Heart left ventricle (tissue), 16 donors: ENCODE data around the gene ABO. TPM values are rescaled to one million over a fixed set of nuclear protein-coding genes. Genes with fewer than 3 reads are reported as not detected.

Source experiments
- ATAC-seq, 4 donors: fragments of 200-7000 bp; cut with Tn5 transposase; one replicate each; pipeline ENCODE4 v1.9.1; 2020 to 2022; ENCODE audit warnings: moderate library complexity in 4 of 4, mild to moderate bottlenecking in 3 of 4, moderate number of reproducible peaks in 1 of 4
- DNase-seq, 5 donors: peaks; one replicate each; pipeline ENCODE4 v3.0.0-alpha.2; 2020
- H3K27ac ChIP-seq, 12 donors: fragments of 200-600 bp; sonication (generic) in 4 of 12; one replicate each; pipeline versions ENCODE4 v1.5.0 to v1.8.0; 2016 to 2022; ENCODE audit warnings: mild to moderate bottlenecking in 2 of 12
- H3K27me3 ChIP-seq, 9 donors: fragments of 200-600 bp; sonication (generic) in 2 of 9; one replicate each; pipeline versions ENCODE4 v1.5.1 to v1.8.0; 2016 to 2022; ENCODE audit warnings: mild to moderate bottlenecking in 3 of 9
- H3K36me3 ChIP-seq, 9 donors: fragments of 200-600 bp; sonication (generic) in 2 of 9; one replicate each; pipeline versions ENCODE4 v1.5.0 to v1.8.0; 2018 to 2022; ENCODE audit warnings: mild to moderate bottlenecking in 2 of 9
- H3K4me1 ChIP-seq, 12 donors: fragments of 200-600 bp; sonication (generic) in 4 of 12; one replicate each; pipeline versions ENCODE4 v1.5.0 to v1.8.0; 2016 to 2022; ENCODE audit warnings: mild to moderate bottlenecking in 3 of 12
- H3K4me3 ChIP-seq, 12 donors: fragments of 200-600 bp; sonication (generic) in 4 of 12; one replicate each; pipeline versions ENCODE4 v1.5.0 to v1.8.0; 2017 to 2022; ENCODE audit warnings: mild to moderate bottlenecking in 9 of 12, moderate library complexity in 4 of 12
- H3K9me3 ChIP-seq, 12 donors: fragments of 200-600 bp; sonication (generic) in 4 of 12; one replicate each; pipeline versions ENCODE4 v1.5.0 to v1.8.0; 2016 to 2022; ENCODE audit warnings: mild to moderate bottlenecking in 1 of 12
- CTCF ChIP-seq, 12 donors: fragments of 200-600 bp; sonication (generic) in 4 of 12; IDR thresholded peaks; one replicate each; pipeline versions ENCODE4 v1.5.0 to v1.8.0; 2018 to 2022; ENCODE audit warnings: antibody characterized with exemption in 12 of 12, mild to moderate bottlenecking in 5 of 12
- POLR2A ChIP-seq, 2 donors: fragments of 450-650 bp; IDR thresholded peaks; one replicate each; pipeline ENCODE4 v1.6.1; 2017; ENCODE audit warnings: antibody characterized with exemption in 2 of 2, mild to moderate bottlenecking in 2 of 2, moderate library complexity in 2 of 2
- WGBS, 4 donors: extraction: QIAGEN DNeasy Blood & Tissue Kit in 2 of 4; methylation state at CpG; one replicate each; pipeline versions ENCODE4 v1.1.5 to v1.1.7; 2013 to 2018; 5-methylcytosine and 5-hydroxymethylcytosine counted together
- intact Hi-C, 10 donors: fragments of 100-400 bp; cut with DNase I; formaldehyde crosslinking; loops; one replicate each; pipeline versions ENCODE4 v1.11.1 to v1.14.2; 2022
- polyA plus RNA-seq, 2 donors: library from polyadenylated mRNA; stranded (reverse); fragments of 200-250 nt; gene quantifications; one replicate each; pipeline ENCODE4 v1.2.3, GENCODE V29; 2013
- total RNA-seq, 9 donors: library from RNA; depleted of rRNA in 2 of 9; stranded (reverse); fragments of >200 nt in 2 of 9; fragmentation: NEBNext Ultra II Directional in 3 of 9; extraction: Animal tissue kit (Norgen Biotek cat#: 25700) in 3 of 9; gene quantifications; one replicate each; pipeline versions ENCODE4 v1.1.0 to v1.2.4, GENCODE V29; 2016 to 2023
- donor health status: ischemic (EF 13 %, LVEDD 7.1; RV severe dilation, severe dysfunction).
- donor health status: healthy with polysubstance abuse.
- donor health status: DM: no; HTN: yes; CAD: no.
- donor health status: DM: no; HTN: no; CAD: no.
- donor health status: ischemic (EF 25% LVEDD 6.9; RV normal size, moderate dysfunction).
- donor health status: ischemic (EF 25% LVEDD 5.7; RV mildly dilated, moderate dysfunction).
- donor health status: healthy.
- donor health status: DM: yes; HTN: yes; CAD: no.
- donor health status: ischemic (EF 35%, LVEDD 5.7; RV mildly dilated, moderate dysfunction).
- donor health status: nonischemic (EF 11% LVEDD 7.7; RV severe dilation, severe dysfunction).
- donor health status: DM: yes; HTN: yes; CAD: no.
- donor health status: PGD.
- donor health status: ischemic (EF 29% LVEDD 5.4; RV normal size, mild dysfunction).
- donor health status: nonischemic (EF 23%, LVEDD 6.1; RV moderate dilation, normal function).

The ABO gene
- total and polyA plus RNA-seq, 11 donors, result 0.43 to 3.5 (median 1.9) TPM

- Histone ChIP-seq H3K4me1 (peaks cover 0 to 21% (median 0%) of the 10 kb centered on the region in 12 donors), H3K4me3 (peak overlapping the region; percentile 47 to 84 (median 70)), H3K27me3 (peaks cover 0 to 34% (median 11%) of the 10 kb centered on the region in 9 donors), H3K9me3 (peaks cover 0 to 5% (median 0%) of the 10 kb centered on the region in 12 donors), H3K27ac (peak overlapping the region in 10 of 12 donors; percentile 73 to 93 (median 86)), H3K36me3 (no peaks in the 10 kb centered on the region)
- WGBS, 4 donors, result 47 to 58% (median 53%) methylated on average over 27 to 33 of the region's 33 CpGs
- DNase-seq (no peak), ATAC-seq (peak in 1 of 4 donors; percentile 3)
- intact Hi-C loops, result loop anchor here in 7 of 10 donors (5.0 to 10.0 kb wide), 4 partner anchors 49 to 91 kb away; no protein-coding TSS in a partner anchor
- TF ChIP-seq CTCF (IDR thresholded peaks at IDR 0.05) (no peak), POLR2A (IDR thresholded peaks at IDR 0.05) (no peak)
Observed at GRCh38 chr9:133276001-133276884, 1.2 kb upstream of the ABO start.

GRCh38 chr9:133274236-133275104, 531 bp downstream of the ABO start:
- H3K27me3 ChIP-seq, result peaks cover 0 to 29% (median 11%) of the 10 kb centered on the region in 9 donors
- intact Hi-C loops, result loop anchor here (1.0 to 10.0 kb wide), 8 partner anchors 36 to 90 kb away; no protein-coding TSS in a partner anchor

GRCh38 chr9:133273819-133274218, 1.2 kb downstream of the ABO start:
- TF ChIP-seq POLR2A (IDR thresholded peaks at IDR 0.05) (no peak), CTCF (IDR thresholded peaks at IDR 0.05) (no peak)
- Histone ChIP-seq H3K9me3 (peaks cover 0 to 5% (median 0%) of the 10 kb centered on the region in 12 donors), H3K36me3 (no peaks in the 10 kb centered on the region), H3K4me1 (peaks cover 0 to 21% (median 0%) of the 10 kb centered on the region in 12 donors), H3K4me3 (peak overlapping the region in 9 of 12 donors; percentile 56 to 84 (median 73)), H3K27me3 (peaks cover 0 to 26% (median 11%) of the 10 kb centered on the region in 9 donors), H3K27ac (peak overlapping the region in 5 of 12 donors; percentile 77 to 93 (median 92))
- 78 to 81% (median 79%) methylated on average over 11 of the region's 11 CpGs for WGBS, 4 donors
- DNase-seq (no peak), ATAC-seq (no peak)
- intact Hi-C loops, result loop anchor here in 9 of 10 donors (2.0 to 10.0 kb wide), 6 partner anchors 35 to 89 kb away; no protein-coding TSS in a partner anchor

More at GRCh38 chr9:133274236-133275104, 531 bp downstream of the ABO start:
- DNase-seq (peak in 1 of 5 donors; percentile 24), ATAC-seq (peak in 2 of 4 donors; percentile 23 to 24)
- Histone ChIP-seq H3K4me1 (peaks cover 0 to 21% (median 0%) of the 10 kb centered on the region in 12 donors), H3K27ac (peak overlapping the region; percentile 55 to 93 (median 82)), H3K9me3 (peaks cover 0 to 5% (median 0%) of the 10 kb centered on the region in 12 donors), H3K4me3 (peak overlapping the region; percentile 47 to 84 (median 70)), H3K36me3 (no peaks in the 10 kb centered on the region)
- TF ChIP-seq POLR2A (IDR thresholded peaks at IDR 0.05) (no peak), CTCF (IDR thresholded peaks at IDR 0.05) (no peak)
- WGBS, 4 donors, result 21 to 57% (median 36%) methylated on average over 21 to 60 of the region's 60 CpGs
